HG02642 (cell line): Measurements from ENCODE around the gene PLB1.

Source experiments
- ATAC-seq: cut with Tn5 transposase; IDR thresholded peaks from one replicate; pipeline ENCODE4 v1.9.1; 2021; ENCODE audit warnings: mild to moderate bottlenecking; ENCODE audit not compliant: unreplicated experiment, poor library complexity

Gene PLB1, protein sequence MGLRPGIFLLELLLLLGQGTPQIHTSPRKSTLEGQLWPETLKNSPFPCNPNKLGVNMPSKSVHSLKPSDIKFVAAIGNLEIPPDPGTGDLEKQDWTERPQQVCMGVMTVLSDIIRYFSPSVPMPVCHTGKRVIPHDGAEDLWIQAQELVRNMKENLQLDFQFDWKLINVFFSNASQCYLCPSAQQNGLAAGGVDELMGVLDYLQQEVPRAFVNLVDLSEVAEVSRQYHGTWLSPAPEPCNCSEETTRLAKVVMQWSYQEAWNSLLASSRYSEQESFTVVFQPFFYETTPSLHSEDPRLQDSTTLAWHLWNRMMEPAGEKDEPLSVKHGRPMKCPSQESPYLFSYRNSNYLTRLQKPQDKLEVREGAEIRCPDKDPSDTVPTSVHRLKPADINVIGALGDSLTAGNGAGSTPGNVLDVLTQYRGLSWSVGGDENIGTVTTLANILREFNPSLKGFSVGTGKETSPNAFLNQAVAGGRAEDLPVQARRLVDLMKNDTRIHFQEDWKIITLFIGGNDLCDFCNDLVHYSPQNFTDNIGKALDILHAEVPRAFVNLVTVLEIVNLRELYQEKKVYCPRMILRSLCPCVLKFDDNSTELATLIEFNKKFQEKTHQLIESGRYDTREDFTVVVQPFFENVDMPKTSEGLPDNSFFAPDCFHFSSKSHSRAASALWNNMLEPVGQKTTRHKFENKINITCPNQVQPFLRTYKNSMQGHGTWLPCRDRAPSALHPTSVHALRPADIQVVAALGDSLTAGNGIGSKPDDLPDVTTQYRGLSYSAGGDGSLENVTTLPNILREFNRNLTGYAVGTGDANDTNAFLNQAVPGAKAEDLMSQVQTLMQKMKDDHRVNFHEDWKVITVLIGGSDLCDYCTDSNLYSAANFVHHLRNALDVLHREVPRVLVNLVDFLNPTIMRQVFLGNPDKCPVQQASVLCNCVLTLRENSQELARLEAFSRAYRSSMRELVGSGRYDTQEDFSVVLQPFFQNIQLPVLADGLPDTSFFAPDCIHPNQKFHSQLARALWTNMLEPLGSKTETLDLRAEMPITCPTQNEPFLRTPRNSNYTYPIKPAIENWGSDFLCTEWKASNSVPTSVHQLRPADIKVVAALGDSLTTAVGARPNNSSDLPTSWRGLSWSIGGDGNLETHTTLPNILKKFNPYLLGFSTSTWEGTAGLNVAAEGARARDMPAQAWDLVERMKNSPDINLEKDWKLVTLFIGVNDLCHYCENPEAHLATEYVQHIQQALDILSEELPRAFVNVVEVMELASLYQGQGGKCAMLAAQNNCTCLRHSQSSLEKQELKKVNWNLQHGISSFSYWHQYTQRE (N-terminal part only)

DNA sequence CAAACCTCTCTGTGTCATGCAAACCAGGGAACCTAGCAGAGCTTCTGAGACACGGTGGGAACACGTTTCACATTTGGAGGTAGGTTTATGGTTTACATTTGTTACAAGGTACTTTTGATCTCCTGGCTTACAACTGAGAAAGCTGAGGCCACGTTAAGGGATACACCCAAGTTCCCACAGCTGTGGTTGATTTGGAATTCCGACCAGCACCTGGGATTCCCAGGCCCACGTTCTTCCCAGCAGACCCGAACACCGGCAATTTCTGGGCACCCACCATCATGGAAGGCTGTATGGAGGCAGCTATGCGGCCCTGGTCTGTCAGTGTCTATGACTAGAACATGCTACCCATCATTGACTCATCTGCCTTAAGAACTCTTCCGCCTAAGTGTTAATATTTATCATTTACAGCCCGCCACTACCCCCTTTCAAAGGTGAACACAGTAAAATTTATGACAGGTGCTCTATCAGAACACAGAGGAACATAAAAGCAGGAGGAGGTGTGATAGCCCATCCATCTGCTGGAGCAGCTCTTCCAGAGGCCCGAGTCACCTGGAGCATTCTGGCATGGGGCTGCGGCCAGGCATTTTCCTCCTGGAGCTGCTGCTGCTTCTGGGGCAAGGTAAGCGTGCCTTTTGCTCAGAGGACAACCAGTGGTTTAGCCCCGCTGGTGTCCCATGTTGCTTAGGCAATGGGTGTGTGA is at the start of gene PLB1:
Gene PLB1, plus strand, starts transcription at position 510 of the 700 bp plus-strand sequence. Its CDS starts 55 bp downstream, at position 565.
- no peak for ATAC-seq

DNA sequence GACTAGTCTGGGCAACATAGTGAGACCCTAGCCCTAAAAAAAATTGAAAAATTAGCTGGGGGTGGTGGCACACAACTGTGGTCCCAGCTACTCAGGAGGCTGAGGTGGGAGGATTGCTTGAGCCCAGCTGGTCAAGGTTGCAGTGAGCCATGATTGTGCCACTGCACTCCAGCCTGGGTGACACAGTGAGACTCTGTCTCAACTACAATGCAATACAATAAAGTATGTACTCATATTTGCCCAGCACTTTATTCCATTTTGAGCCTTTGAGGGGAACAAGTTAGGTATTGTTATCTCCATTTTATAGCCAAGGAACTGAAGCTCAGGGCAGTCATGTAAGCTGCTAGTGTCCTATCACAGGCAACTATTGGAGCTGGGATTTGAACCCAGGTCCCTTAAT is 49.3 kb upstream of the PLB1 start:
- ATAC-seq = no peak

- ATAC-seq = no peak
Observed at GRCh38 chr2:28447086-28447485, 48.8 kb upstream of the PLB1 start.

GRCh38 chr2:28447943-28448792 is 47.7 kb upstream of the PLB1 start:
- no peak for ATAC-seq

DNA sequence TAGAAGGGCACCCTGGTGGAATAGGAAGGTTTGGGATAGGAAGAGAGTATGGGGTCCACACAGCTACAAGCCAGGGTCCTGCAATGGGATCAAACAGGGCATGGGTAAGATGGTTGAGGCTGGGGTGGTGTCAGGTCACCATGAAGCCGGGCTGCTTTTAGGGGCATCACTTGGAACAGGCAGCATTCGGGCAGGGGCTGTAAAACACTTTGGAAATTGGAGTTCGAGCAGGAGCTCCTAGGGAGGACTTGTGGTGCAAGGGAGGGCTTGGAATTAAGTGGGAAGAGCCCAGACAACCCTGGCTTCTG is 47.1 kb upstream of the PLB1 start:
- ATAC-seq = no peak

DNA sequence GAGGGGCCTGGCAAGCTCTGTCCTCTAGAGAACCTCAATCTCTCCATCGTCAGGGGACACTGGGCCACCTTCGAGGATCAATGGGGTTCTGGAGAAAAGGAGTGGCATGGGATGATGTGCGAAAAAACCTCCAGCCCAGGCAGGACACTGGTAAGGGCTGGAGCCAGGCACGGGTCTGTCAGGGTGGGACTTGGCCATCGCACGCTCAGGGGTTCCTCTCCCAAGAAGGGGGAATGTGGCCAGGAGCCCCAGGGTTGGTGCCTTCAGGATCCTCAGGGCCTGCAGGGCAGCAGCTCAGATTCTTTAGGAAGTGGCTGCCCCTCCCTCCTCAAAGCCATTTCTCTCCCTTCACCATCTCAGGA is 46.8 kb upstream of the PLB1 start:
- ATAC-seq = no peak

GRCh38 chr2:28449488-28450395 is 46.1 kb upstream of the PLB1 start:
- no peak for ATAC-seq

DNA sequence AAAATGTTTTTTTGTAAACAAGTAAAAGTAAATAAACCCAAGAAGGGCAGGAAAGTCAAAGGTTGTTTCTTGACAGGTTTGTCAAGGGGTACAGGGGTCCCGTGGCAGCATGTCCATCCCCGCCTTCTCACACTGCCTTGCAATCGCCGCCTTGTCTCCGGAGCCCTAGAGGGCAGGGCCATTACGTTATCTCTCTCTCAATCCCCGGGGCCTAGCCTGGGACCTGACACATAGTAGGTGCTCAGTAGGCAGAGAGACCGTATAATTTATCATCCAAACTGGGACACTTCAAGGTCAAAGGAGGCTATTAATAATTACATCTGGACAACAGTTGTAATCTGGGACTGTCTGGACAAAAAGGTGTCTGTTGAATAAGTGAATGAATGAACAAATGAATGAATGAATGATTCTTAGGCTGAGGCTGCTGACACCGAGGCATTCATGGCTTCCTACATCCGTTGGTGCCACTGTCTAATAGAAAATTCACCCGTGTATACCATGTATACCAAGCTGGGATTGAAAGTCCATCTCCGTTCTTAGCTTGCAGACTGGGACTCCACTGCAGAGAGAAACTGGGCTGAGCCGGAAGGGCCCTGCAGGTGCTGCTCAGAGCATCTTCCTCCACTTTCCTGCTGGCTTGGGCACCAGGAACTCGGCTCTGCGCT is 44.8 kb upstream of the PLB1 start:
- no peak for ATAC-seq

- ATAC-seq = no peak
Observed at GRCh38 chr2:28451793-28452533, 43.9 kb upstream of the PLB1 start.

GRCh38 chr2:28452534-28453081 is 43.3 kb upstream of the PLB1 start:
- peak; percentile 50 for ATAC-seq

GRCh38 chr2:28453396-28453795 is 42.5 kb upstream of the PLB1 start:
- ATAC-seq = no peak

DNA sequence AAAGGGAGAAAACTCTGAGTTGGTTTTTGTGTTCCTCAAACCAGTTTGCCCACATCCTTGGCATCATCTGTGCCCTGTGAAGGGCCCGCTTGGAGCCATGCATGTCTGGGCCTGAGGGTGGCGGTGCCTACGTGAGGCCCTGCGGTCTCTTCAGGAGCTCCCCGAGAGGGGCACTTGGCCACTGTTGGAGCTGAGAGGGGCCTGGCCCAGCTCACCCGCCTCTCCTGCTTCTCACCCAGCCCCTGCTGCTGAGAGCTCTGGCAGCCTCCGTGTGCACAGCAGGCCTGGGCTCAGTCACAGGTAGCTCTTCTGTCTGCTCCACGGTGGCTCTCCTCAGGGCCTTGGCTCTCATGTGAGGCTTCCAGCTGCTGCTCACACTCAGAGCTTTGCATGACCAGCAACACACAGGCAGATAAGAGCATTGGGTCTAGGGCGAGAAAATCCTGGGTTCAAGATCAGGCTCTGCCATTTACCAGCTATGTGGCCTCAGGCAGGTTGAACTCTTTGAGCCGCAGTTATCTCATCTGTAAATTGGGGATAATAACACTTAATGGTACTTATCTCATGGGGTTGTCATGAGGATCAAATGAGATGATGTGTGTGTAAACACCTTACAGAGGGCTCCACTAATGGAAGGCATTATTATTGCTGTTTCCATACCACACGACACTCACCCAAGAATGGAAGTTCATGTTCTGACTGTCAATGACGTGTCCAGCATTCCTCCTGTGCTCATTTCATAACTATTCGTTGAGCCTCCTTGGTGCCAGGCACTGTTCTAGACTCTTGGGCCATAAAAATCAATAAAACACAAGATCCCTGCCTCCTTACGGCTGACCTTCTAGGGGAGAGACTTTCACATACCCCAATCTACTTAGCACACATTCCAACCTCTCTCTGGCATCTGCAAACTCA is 41.6 kb upstream of the PLB1 start:
- ATAC-seq = no peak

DNA sequence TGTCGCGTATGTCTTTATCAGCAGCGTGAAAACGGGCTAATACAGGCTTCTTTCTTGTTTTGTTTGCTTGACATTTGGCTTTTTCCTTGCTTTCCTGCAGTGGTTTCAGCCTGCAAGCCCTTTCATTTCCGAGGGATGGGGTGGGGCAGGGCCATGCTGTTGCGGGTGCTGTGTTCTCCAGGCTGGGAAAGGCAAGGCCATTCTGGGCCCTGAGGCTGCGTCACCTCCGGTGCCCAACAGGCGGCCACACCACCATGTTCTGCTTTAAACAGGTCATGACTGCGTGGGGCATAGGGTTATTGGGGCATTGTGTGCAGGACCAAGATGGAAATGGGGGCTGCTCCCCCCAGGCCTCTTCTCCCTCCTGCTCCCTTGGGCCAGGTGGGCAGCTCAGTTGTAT is 38.6 kb upstream of the PLB1 start:
- ATAC-seq = no peak

- no peak for ATAC-seq
Observed at GRCh38 chr2:28461056-28461455, 34.8 kb upstream of the PLB1 start.

DNA sequence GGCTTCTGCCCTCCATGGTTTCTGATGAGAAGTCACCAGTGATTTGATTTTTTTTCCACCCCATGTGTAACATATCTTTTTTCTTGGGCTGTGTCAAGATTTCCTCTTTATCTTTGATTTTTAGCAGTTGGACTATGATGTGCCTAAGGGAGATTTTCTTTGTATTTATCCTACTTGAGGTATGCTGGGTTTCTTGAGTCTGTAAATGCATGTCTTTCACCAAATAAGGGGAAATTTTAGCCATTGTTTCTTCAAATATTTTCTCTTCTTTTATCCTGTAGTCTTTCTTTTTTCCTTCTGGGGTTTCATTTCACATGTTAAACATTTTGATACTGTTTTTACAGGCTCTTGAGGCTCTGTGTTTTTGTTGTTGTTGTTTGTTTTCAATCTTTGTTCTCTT is 33.7 kb upstream of the PLB1 start:
- no peak for ATAC-seq
